ENCODE measurements around the gene SBNO2.

Gene SBNO2

GRCh38 chr19:1063030-1063908, 110.8 kb downstream of the SBNO2 start (continued):
- no peak for TF ChIP-seq ZNF8 (CRISPR knock-in tag; IDR thresholded peaks at IDR 0.05)
- no peak for TF ChIP-seq ARNTL (CRISPR knock-in tag; IDR thresholded peaks at IDR 0.05; ENCODE audit: borderline replicate concordance, low read depth)
- no peak for TF ChIP-seq ESRRG (CRISPR knock-in tag; IDR thresholded peaks at IDR 0.05)

GRCh38 chr19:1062387-1063029, 111.6 kb downstream of the SBNO2 start:
- TF ChIP-seq ESRRG (CRISPR knock-in tag; IDR thresholded peaks at IDR 0.05) (no peak), OSR1 (CRISPR knock-in tag; IDR thresholded peaks at IDR 0.05) (no peak), ZNF565 (CRISPR knock-in tag; conservative IDR thresholded peaks at IDR 0.05; ENCODE audit: low read depth) (no peak), CREB5 (CRISPR knock-in tag; IDR thresholded peaks at IDR 0.05; ENCODE audit: low read depth) (no peak), ZNF70 (CRISPR knock-in tag; IDR thresholded peaks at IDR 0.05) (no peak), ZFP30 (CRISPR knock-in tag; IDR thresholded peaks at IDR 0.05) (no peak), CSDC2 (CRISPR knock-in tag; IDR thresholded peaks at IDR 0.05) (no peak), TSHZ2 (CRISPR knock-in tag; IDR thresholded peaks at IDR 0.05) (no peak)
- no peak for ATAC-seq

GRCh38 chr19:1061987-1062386, 112.1 kb downstream of the SBNO2 start:
- TF ChIP-seq ZFP3 (CRISPR knock-in tag; IDR thresholded peaks at IDR 0.05) (no peak), POU6F1 (CRISPR knock-in tag; IDR thresholded peaks at IDR 0.05; ENCODE audit: borderline replicate concordance, low read depth) (no peak), RARB (CRISPR knock-in tag; IDR thresholded peaks at IDR 0.05) (no peak), ZNF8 (CRISPR knock-in tag; IDR thresholded peaks at IDR 0.05) (no peak)
- no peak for ATAC-seq

- no peak for ATAC-seq
- no peak for TF ChIP-seq SNAI2 (CRISPR knock-in tag; IDR thresholded peaks at IDR 0.05)
- TF ChIP-seq ZFP30 (CRISPR knock-in tag; IDR thresholded peaks at IDR 0.05), result no peak
- no peak for TF ChIP-seq ESRRG (CRISPR knock-in tag; IDR thresholded peaks at IDR 0.05)
- TF ChIP-seq TSHZ2 (CRISPR knock-in tag; IDR thresholded peaks at IDR 0.05), result no peak
- TF ChIP-seq OSR1 (CRISPR knock-in tag; IDR thresholded peaks at IDR 0.05), result no peak
- no peak for TF ChIP-seq ZNF565 (CRISPR knock-in tag; conservative IDR thresholded peaks at IDR 0.05; ENCODE audit: low read depth)
- no peak for TF ChIP-seq PPARA (CRISPR knock-in tag; IDR thresholded peaks at IDR 0.05; ENCODE audit: borderline replicate concordance)
- no peak for TF ChIP-seq ZC3H10 (CRISPR knock-in tag; IDR thresholded peaks at IDR 0.05)
- no peak for TF ChIP-seq POU6F1 (CRISPR knock-in tag; IDR thresholded peaks at IDR 0.05; ENCODE audit: borderline replicate concordance, low read depth)
- TF ChIP-seq PATZ1 (CRISPR knock-in tag; IDR thresholded peaks at IDR 0.05; ENCODE audit: borderline replicate concordance), result no peak
- no peak for TF ChIP-seq CSDC2 (CRISPR knock-in tag; IDR thresholded peaks at IDR 0.05)
- TF ChIP-seq CREB5 (CRISPR knock-in tag; IDR thresholded peaks at IDR 0.05; ENCODE audit: low read depth), result no peak
- no peak for TF ChIP-seq ZNF8 (CRISPR knock-in tag; IDR thresholded peaks at IDR 0.05)
- no peak for TF ChIP-seq ARNTL (CRISPR knock-in tag; IDR thresholded peaks at IDR 0.05; ENCODE audit: borderline replicate concordance, low read depth)
- no peak for TF ChIP-seq BACH2 (CRISPR knock-in tag; IDR thresholded peaks at IDR 0.05; ENCODE audit: borderline replicate concordance)
These were observed 113.4 kb downstream of the SBNO2 start for GRCh38 chr19:1060689-1061088.
